HEK293 (cell line): Measurements from ENCODE around the gene HES3.

Source experiments
- BCL11A ChIP-seq: fragments of 450-650 bp; formaldehyde crosslinking; IDR thresholded peaks from 2 replicates; pipeline ENCODE4 v1.5.1; 2016; ENCODE audit warnings: low read depth, missing biosample characterization, missing genetic modification characterization
- KLF7 ChIP-seq: fragments of 450-650 bp; formaldehyde crosslinking; IDR thresholded peaks from 2 replicates; pipeline ENCODE4 v1.5.1; 2016; ENCODE audit warnings: missing biosample characterization, missing genetic modification characterization, borderline replicate concordance
- PATZ1 ChIP-seq: fragments of 450-650 bp; formaldehyde crosslinking; IDR thresholded peaks from 2 replicates; pipeline ENCODE4 v1.5.1; 2016; ENCODE audit warnings: missing biosample characterization, missing genetic modification characterization
- PRDM1 ChIP-seq: fragments of 450-650 bp; formaldehyde crosslinking; IDR thresholded peaks from 2 replicates; pipeline ENCODE4; 2016; ENCODE audit warnings: missing biosample characterization, missing genetic modification characterization
- SCRT1 ChIP-seq: fragments of 450-650 bp; formaldehyde crosslinking; IDR thresholded peaks from 2 replicates; pipeline ENCODE4 v1.5.1; 2016; ENCODE audit warnings: missing biosample characterization, missing genetic modification characterization, borderline replicate concordance
- YY1 ChIP-seq: fragments of 450-650 bp; formaldehyde crosslinking; IDR thresholded peaks from 2 replicates; pipeline ENCODE4 v1.5.1; 2018; ENCODE audit warnings: missing biosample characterization, missing genetic modification characterization
- ZBTB48 ChIP-seq: fragments of 450-650 bp; formaldehyde crosslinking; IDR thresholded peaks from 2 replicates; pipeline ENCODE4 v1.5.1; 2016; ENCODE audit warnings: missing biosample characterization, missing genetic modification characterization
- ZBTB7A ChIP-seq: fragments of 450-650 bp; formaldehyde crosslinking; IDR thresholded peaks from 2 replicates; pipeline ENCODE4 v1.5.1; 2016; ENCODE audit warnings: low read depth, missing biosample characterization, missing genetic modification characterization
- ZBTB8A ChIP-seq: fragments of 450-650 bp; formaldehyde crosslinking; IDR thresholded peaks from 2 replicates; pipeline ENCODE4 v1.5.1; 2016; ENCODE audit warnings: missing biosample characterization, missing genetic modification characterization
- ZEB2 ChIP-seq: fragments of 450-650 bp; formaldehyde crosslinking; IDR thresholded peaks from 2 replicates; pipeline ENCODE4 v1.5.1; 2016; ENCODE audit warnings: missing biosample characterization, missing genetic modification characterization
- ZFP41 ChIP-seq: fragments of 450-650 bp; formaldehyde crosslinking; IDR thresholded peaks from 2 replicates; pipeline ENCODE4 v1.5.1; 2016; ENCODE audit warnings: missing biosample characterization, missing genetic modification characterization, borderline replicate concordance
- ZIC2 ChIP-seq: fragments of 450-650 bp; formaldehyde crosslinking; IDR thresholded peaks from 2 replicates; pipeline ENCODE4 v1.5.1; 2016; ENCODE audit warnings: missing biosample characterization, missing genetic modification characterization
- ZNF148 ChIP-seq: fragments of 450-650 bp; formaldehyde crosslinking; IDR thresholded peaks from 2 replicates; pipeline ENCODE4 v1.5.0; 2017; ENCODE audit warnings: missing biosample characterization, missing genetic modification characterization, borderline replicate concordance
- ZNF18 ChIP-seq: fragments of 450-650 bp; formaldehyde crosslinking; IDR thresholded peaks from 2 replicates; pipeline ENCODE4 v1.5.1; 2016; ENCODE audit warnings: missing biosample characterization, missing genetic modification characterization
- ZNF274 ChIP-seq, 2 experiments: fragments of 200-500 bp in 1 of 2; fragments of 450-650 bp in 1 of 2; sonication (Bioruptor generic) in 1 of 2; formaldehyde crosslinking in 1 of 2; IDR thresholded peaks; 2 replicates each; pipeline versions ENCODE4 v1.5.1 to v1.6.1; 2014 to 2016; ENCODE audit warnings: borderline replicate concordance in 1 of 2, inconsistent platforms in 1 of 2, low read length in 1 of 2, missing biosample characterization in 1 of 2, missing genetic modification characterization in 1 of 2
- ZNF350 ChIP-seq: fragments of 450-650 bp; formaldehyde crosslinking; IDR thresholded peaks from 2 replicates; pipeline ENCODE4 v1.5.0; 2017; ENCODE audit warnings: missing biosample characterization, mild to moderate bottlenecking, missing genetic modification characterization
- ZNF366 ChIP-seq: fragments of 450-650 bp; formaldehyde crosslinking; conservative IDR thresholded peaks from 2 replicates; pipeline ENCODE4 v1.5.1; 2016; ENCODE audit warnings: missing biosample characterization, missing genetic modification characterization
- ZNF433 ChIP-seq: fragments of 450-650 bp; formaldehyde crosslinking; IDR thresholded peaks from 2 replicates; pipeline ENCODE4 v1.5.1; 2016; ENCODE audit warnings: missing biosample characterization, missing genetic modification characterization, low read depth
- ZNF473 ChIP-seq: fragments of 450-650 bp; formaldehyde crosslinking; IDR thresholded peaks from 2 replicates; pipeline ENCODE4 v1.5.1; 2017; ENCODE audit warnings: missing biosample characterization, missing genetic modification characterization
- ZNF513 ChIP-seq: fragments of 450-650 bp; IDR thresholded peaks from 2 replicates; pipeline ENCODE4 v1.5.1; 2018; ENCODE audit warnings: missing biosample characterization, missing genetic modification characterization
- ZNF521 ChIP-seq: fragments of 450-650 bp; formaldehyde crosslinking; IDR thresholded peaks from 2 replicates; pipeline ENCODE4 v1.5.1; 2017; ENCODE audit warnings: missing biosample characterization, mild to moderate bottlenecking, missing genetic modification characterization
- ZNF600 ChIP-seq: fragments of 450-650 bp; formaldehyde crosslinking; IDR thresholded peaks from 2 replicates; pipeline ENCODE4 v1.5.1; 2016; ENCODE audit warnings: missing biosample characterization, missing genetic modification characterization
- ZNF610 ChIP-seq: fragments of 450-650 bp; formaldehyde crosslinking; IDR thresholded peaks from 2 replicates; pipeline ENCODE4 v1.5.1; 2016; ENCODE audit warnings: missing biosample characterization, missing genetic modification characterization, borderline replicate concordance
- ZNF623 ChIP-seq: fragments of 450-650 bp; formaldehyde crosslinking; IDR thresholded peaks from 2 replicates; pipeline ENCODE4 v1.5.1; 2016; ENCODE audit warnings: missing biosample characterization, missing genetic modification characterization
- ZNF654 ChIP-seq: fragments of 450-650 bp; formaldehyde crosslinking; IDR thresholded peaks from 2 replicates; pipeline ENCODE4 v1.5.1; 2016; ENCODE audit warnings: low read depth, missing biosample characterization, missing genetic modification characterization
- ZNF664 ChIP-seq: fragments of 450-650 bp; formaldehyde crosslinking; IDR thresholded peaks from 2 replicates; pipeline ENCODE4 v1.5.1; 2016; ENCODE audit warnings: missing biosample characterization, missing genetic modification characterization
- ZNF670 ChIP-seq: fragments of 450-650 bp; formaldehyde crosslinking; IDR thresholded peaks from 2 replicates; pipeline ENCODE4 v1.5.1; 2016; ENCODE audit warnings: missing biosample characterization, missing genetic modification characterization, low read depth
- ZNF704 ChIP-seq: fragments of 450-650 bp; formaldehyde crosslinking; IDR thresholded peaks from 2 replicates; pipeline ENCODE4 v1.5.1; 2016; ENCODE audit warnings: missing biosample characterization, missing genetic modification characterization
- ZSCAN4 ChIP-seq: fragments of 450-650 bp; formaldehyde crosslinking; IDR thresholded peaks from 2 replicates; pipeline ENCODE4 v1.5.1; 2017; ENCODE audit warnings: missing biosample characterization, missing genetic modification characterization

Gene HES3

GRCh38 chr1:6234502-6235295 is 9.3 kb upstream of the HES3 start (continued):
- TF ChIP-seq ZNF664, result no peak
- no peak for TF ChIP-seq ZNF610 (tag by site-specific recombination)
- peak; percentile 40 for TF ChIP-seq ZBTB8A (tag by site-specific recombination)
- TF ChIP-seq SCRT1 (tag by site-specific recombination), result no peak
- TF ChIP-seq ZNF274 (IDR thresholded peaks at IDR 0.05; ENCODE audit: low read length), result no peak
- TF ChIP-seq ZNF274 (tag by site-specific recombination; IDR thresholded peaks at IDR 0.05; ENCODE audit: borderline replicate concordance), result no peak
- TF ChIP-seq ZNF600 (tag by site-specific recombination), result peak; percentile 93
- TF ChIP-seq ZBTB48 (tag by site-specific recombination), result no peak; the same call in 1 of the 2 replicates
- TF ChIP-seq ZNF521 (tag by site-specific recombination), result no peak
- TF ChIP-seq ZNF350 (tag by site-specific recombination), result no peak
- no peak; the same call in 1 of the 2 replicates for TF ChIP-seq BCL11A
- TF ChIP-seq ZNF148 (tag by site-specific recombination), result no peak
- no peak for TF ChIP-seq ZBTB7A
- TF ChIP-seq ZNF654 (tag by site-specific recombination), result no peak
- no peak for TF ChIP-seq ZFP41 (tag by site-specific recombination)
- TF ChIP-seq ZSCAN4 (tag by site-specific recombination), result no peak
- no peak for TF ChIP-seq ZNF513 (tag by site-specific recombination)
- TF ChIP-seq ZEB2 (tag by site-specific recombination), result peak; percentile 46; the same call in 1 of the 2 replicates
- no peak for TF ChIP-seq ZNF18 (tag by site-specific recombination)
- TF ChIP-seq ZNF704, result no peak
- peak; percentile 83 for TF ChIP-seq PATZ1 (tag by site-specific recombination)
- TF ChIP-seq ZNF473 (tag by site-specific recombination), result no peak
- no peak for TF ChIP-seq ZIC2
- no peak for TF ChIP-seq ZNF366
- TF ChIP-seq ZNF433 (tag by site-specific recombination), result no peak
- no peak for TF ChIP-seq ZNF670
- no peak for TF ChIP-seq PRDM1 (tag by site-specific recombination)
- no peak for TF ChIP-seq KLF7 (tag by site-specific recombination)
- TF ChIP-seq ZNF623 (tag by site-specific recombination), result no peak
- TF ChIP-seq YY1, result no peak
